HepG2 (cell line): Measurements from ENCODE around the gene POP7. TPM values are rescaled to one million over a fixed set of nuclear protein-coding genes. Genes with fewer than 3 reads are reported as not detected.

Source experiments
- BRF2 ChIP-seq: sonication (generic); formaldehyde crosslinking; IDR thresholded peaks from 2 replicates; pipeline ENCODE4 v1.8.1; 2022; ENCODE audit warnings: mild to moderate bottlenecking, missing genetic modification reagents
- MLXIP ChIP-seq: sonication (generic); formaldehyde crosslinking; IDR thresholded peaks from 2 replicates; pipeline ENCODE4 v1.9.0; 2021; ENCODE audit warnings: missing genetic modification reagents, borderline replicate concordance
- SOX13 ChIP-seq, 3 experiments: fragments of 450-650 bp in 1 of 3; sonication (generic) in 1 of 3; formaldehyde crosslinking in 1 of 3; IDR thresholded peaks in 2 of 3; conservative IDR thresholded peaks in 1 of 3; 2 replicates each; pipeline versions ENCODE4 v1.5.0 to v1.6.1; 2016 to 2020; ENCODE audit warnings: antibody characterized with exemption in 1 of 3, mild to moderate bottlenecking in 1 of 3, missing compliant biosample characterization in 1 of 3, missing genetic modification reagents in 1 of 3, moderate library complexity in 1 of 3
- TFDP2 ChIP-seq: sonication (generic); formaldehyde crosslinking; IDR thresholded peaks from 2 replicates; pipeline ENCODE4 v1.4.0; 2020; ENCODE audit warnings: missing genetic modification reagents
- THAP9 ChIP-seq: sonication (generic); formaldehyde crosslinking; IDR thresholded peaks from 2 replicates; pipeline ENCODE4; 2020; ENCODE audit warnings: missing genetic modification reagents, mild to moderate bottlenecking, borderline replicate concordance
- ZBTB37 ChIP-seq: sonication (generic); formaldehyde crosslinking; IDR thresholded peaks from 2 replicates; pipeline ENCODE4 v1.4.0; 2020; ENCODE audit warnings: mild to moderate bottlenecking, missing genetic modification reagents
- ZNF20 ChIP-seq: sonication (generic); formaldehyde crosslinking; IDR thresholded peaks from 2 replicates; pipeline ENCODE4 v1.4.0; 2020; ENCODE audit warnings: mild to moderate bottlenecking, moderate library complexity, missing genetic modification reagents
- ZNF275 ChIP-seq: sonication (generic); formaldehyde crosslinking; IDR thresholded peaks from 2 replicates; pipeline ENCODE4 v1.8.0; 2022; ENCODE audit warnings: missing genetic modification reagents, mild to moderate bottlenecking, inconsistent platforms, borderline replicate concordance
- ZNF354B ChIP-seq: sonication (generic); formaldehyde crosslinking; IDR thresholded peaks from 2 replicates; pipeline ENCODE4 v1.8.0; 2022; ENCODE audit warnings: mild to moderate bottlenecking, missing genetic modification reagents
- ZNF614 ChIP-seq: IDR thresholded peaks from 2 replicates; pipeline ENCODE4 v1.6.1; 2018; ENCODE audit warnings: missing biosample characterization, missing genetic modification reagents, inconsistent platforms, borderline replicate concordance
- ZNF770 ChIP-seq: sonication (generic); formaldehyde crosslinking; IDR thresholded peaks from 2 replicates; pipeline ENCODE4 v1.5.0; 2020; ENCODE audit warnings: mild to moderate bottlenecking, missing genetic modification reagents
- polyA plus RNA-seq, 8 experiments: library from polyadenylated mRNA; depleted of rRNA in 3 of 8; stranded (reverse) in 7 of 8; unstranded in 1 of 8; fragments of >200 nt; fragmentation: Illumina TruSeq in 4 of 8; extraction: Trizol in 4 of 8; gene quantifications; 2 replicates each; pipeline versions ENCODE4 v1.2.1 to v1.2.3, GENCODE V29; 2011 to 2016; ENCODE audit warnings: low read depth in 4 of 8, missing spikeins in 1 of 8, mixed read lengths in 1 of 8; ENCODE audit not compliant: insufficient read depth in 1 of 8
- total RNA-seq, 5 experiments: library from RNA; depleted of rRNA; stranded (reverse); fragments of >200 nt; fragmentation: Illumina TruSeq; extraction: Trizol; gene quantifications; 2 replicates each; pipeline ENCODE4 v1.2.3, GENCODE V29; 2016; ENCODE audit warnings: low read depth in 1 of 5

The POP7 gene
- total and polyA plus RNA-seq, 2 of the 13 experiments (the other 11 are each of a cell fraction or from before 2014, with no cell fraction given): 63.9 to 91.1 TPM

- TF ChIP-seq ZNF275 (peak; percentile 43), MLXIP (CRISPR knock-in tag) (no peak; the same call in 1 of the 2 replicates), SOX13 (IDR thresholded peaks at IDR 0.05) (no peak), SOX13 (CRISPR knock-in tag; conservative IDR thresholded peaks at IDR 0.05 in 1 of 2, IDR thresholded peaks at IDR 0.05 in 1 of 2) (peak in 1 of 2 experiments; percentile 45; a peak in 1 of 4 replicates), ZNF20 (CRISPR knock-in tag) (peak; percentile 69; the same call in 1 of the 2 replicates), ZBTB37 (no peak), ZNF354B (CRISPR knock-in tag) (0 out of 2 replicates have a peak, but pooled peaks have one; percentile 60), TFDP2 (CRISPR knock-in tag) (peak; percentile 97), ZNF770 (peak; percentile 7; the same call in 1 of the 2 replicates), BRF2 (CRISPR knock-in tag) (peak; percentile 81), ZNF614 (peak; percentile 56; the same call in 1 of the 2 replicates), THAP9 (peak; percentile 60; the same call in 1 of the 2 replicates)
Observed at GRCh38 chr7:100705753-100706671, at the start of gene POP7 (continued).
